ENCODE data around the gene OSGEP. TPM values are rescaled to one million over a fixed set of nuclear protein-coding genes. Genes with fewer than 3 reads are reported as not detected.

The OSGEP gene
- total and polyA plus RNA-seq, 2 of the 13 experiments (the other 11 are each of a cell fraction or from before 2014, with no cell fraction given), result 39.7 to 41.1 TPM

DNA sequence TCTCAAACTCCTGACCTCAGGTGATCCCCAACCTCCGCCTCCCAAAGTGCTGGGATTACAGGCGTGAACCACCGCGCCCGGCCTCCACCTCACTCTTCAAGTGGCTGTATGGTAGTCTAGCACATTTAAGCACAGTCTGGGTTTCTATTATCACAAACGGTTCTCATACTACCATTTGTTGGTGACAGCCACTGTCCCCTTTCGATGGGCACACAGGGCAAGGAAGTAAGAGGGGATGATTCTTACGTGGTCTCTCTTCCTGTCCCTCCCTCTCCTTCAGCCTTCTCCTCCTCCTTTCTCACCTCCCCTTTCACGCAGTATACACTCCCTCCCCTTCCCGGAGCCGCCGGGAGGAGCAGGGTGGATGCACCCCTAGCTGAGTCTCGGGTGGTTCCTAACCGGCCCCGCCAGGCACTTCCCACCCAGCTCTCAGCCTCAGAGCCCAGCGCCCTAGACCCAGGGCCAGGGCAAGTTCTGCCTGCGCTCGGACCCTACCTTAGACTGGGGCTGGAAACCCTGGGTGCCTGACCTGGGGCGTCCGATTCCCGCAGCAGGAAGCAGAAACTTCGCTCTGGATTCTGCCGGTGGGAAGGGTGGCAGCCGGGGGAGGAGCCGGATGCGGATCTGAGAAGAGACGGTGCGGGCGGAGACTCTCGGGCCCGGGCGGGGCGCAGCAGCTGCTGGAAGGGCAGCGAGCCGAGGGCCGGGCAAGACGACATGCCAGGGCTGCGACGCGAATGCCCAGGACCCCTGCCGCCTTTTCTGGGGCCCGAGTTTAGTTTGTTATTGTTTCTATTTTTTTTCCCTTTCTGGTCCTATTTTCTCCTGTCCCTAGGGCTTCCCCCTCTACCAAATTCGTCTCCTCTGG, 41.5 kb downstream of the OSGEP start, which contains the start of gene TEP1 (continued):
- TF ChIP-seq, protein P1, sequence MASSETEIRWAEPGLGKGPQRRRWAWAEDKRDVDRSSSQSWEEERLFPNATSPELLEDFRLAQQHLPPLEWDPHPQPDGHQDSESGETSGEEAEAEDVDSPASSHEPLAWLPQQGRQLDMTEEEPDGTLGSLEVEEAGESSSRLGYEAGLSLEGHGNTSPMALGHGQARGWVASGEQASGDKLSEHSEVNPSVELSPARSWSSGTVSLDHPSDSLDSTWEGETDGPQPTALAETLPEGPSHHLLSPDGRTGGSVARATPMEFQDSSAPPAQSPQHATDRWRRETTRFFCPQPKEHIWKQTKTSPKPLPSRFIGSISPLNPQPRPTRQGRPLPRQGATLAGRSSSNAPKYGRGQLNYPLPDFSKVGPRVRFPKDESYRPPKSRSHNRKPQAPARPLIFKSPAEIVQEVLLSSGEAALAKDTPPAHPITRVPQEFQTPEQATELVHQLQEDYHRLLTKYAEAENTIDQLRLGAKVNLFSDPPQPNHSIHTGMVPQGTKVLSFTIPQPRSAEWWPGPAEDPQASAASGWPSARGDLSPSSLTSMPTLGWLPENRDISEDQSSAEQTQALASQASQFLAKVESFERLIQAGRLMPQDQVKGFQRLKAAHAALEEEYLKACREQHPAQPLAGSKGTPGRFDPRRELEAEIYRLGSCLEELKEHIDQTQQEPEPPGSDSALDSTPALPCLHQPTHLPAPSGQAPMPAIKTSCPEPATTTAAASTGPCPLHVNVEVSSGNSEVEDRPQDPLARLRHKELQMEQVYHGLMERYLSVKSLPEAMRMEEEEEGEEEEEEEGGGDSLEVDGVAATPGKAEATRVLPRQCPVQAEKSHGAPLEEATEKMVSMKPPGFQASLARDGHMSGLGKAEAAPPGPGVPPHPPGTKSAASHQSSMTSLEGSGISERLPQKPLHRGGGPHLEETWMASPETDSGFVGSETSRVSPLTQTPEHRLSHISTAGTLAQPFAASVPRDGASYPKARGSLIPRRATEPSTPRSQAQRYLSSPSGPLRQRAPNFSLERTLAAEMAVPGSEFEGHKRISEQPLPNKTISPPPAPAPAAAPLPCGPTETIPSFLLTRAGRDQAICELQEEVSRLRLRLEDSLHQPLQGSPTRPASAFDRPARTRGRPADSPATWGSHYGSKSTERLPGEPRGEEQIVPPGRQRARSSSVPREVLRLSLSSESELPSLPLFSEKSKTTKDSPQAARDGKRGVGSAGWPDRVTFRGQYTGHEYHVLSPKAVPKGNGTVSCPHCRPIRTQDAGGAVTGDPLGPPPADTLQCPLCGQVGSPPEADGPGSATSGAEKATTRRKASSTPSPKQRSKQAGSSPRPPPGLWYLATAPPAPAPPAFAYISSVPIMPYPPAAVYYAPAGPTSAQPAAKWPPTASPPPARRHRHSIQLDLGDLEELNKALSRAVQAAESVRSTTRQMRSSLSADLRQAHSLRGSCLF (CRISPR knock-in tag; IDR thresholded peaks at IDR 0.05; ENCODE audit: borderline replicate concordance), result no peak
- TF ChIP-seq ZNF607 (CRISPR knock-in tag; IDR thresholded peaks at IDR 0.05; ENCODE audit: borderline replicate concordance) (peak; percentile 64; the same call in 1 of the 2 replicates), ZNF629 (CRISPR knock-in tag; conservative IDR thresholded peaks at IDR 0.05) (no peak), ZNF260 (CRISPR knock-in tag; IDR thresholded peaks at IDR 0.05; ENCODE audit: borderline replicate concordance, low read depth) (no peak), WIZ (CRISPR knock-in tag; IDR thresholded peaks at IDR 0.05) (no peak), KMT2B (CRISPR knock-in tag; IDR thresholded peaks at IDR 0.05) (peak; percentile 60), KLF11 (CRISPR knock-in tag; IDR thresholded peaks at IDR 0.05) (0 out of 2 replicates have a peak, but pooled peaks have one; percentile 22), ATRX (CRISPR knock-in tag; IDR thresholded peaks at IDR 0.05; ENCODE audit: borderline replicate concordance) (no peak), ZEB1 (IDR thresholded peaks at IDR 0.05; ENCODE audit: insufficient replicate concordance, low read depth) (no peak), NFIC (IDR thresholded peaks at IDR 0.05; ENCODE audit: low read length) (no peak), HOXA7 (CRISPR knock-in tag; IDR thresholded peaks at IDR 0.05) (no peak), SRSF1 (optimal IDR thresholded peaks at IDR 0.05; ENCODE audit: low read depth, low read length) (peak; percentile 72), ZNF619 (CRISPR knock-in tag; IDR thresholded peaks at IDR 0.05) (no peak), PHF5A (CRISPR knock-in tag; IDR thresholded peaks at IDR 0.05; ENCODE audit: low read depth, unreplicated experiment) (no peak)
- TF ChIP-seq, protein P2, sequence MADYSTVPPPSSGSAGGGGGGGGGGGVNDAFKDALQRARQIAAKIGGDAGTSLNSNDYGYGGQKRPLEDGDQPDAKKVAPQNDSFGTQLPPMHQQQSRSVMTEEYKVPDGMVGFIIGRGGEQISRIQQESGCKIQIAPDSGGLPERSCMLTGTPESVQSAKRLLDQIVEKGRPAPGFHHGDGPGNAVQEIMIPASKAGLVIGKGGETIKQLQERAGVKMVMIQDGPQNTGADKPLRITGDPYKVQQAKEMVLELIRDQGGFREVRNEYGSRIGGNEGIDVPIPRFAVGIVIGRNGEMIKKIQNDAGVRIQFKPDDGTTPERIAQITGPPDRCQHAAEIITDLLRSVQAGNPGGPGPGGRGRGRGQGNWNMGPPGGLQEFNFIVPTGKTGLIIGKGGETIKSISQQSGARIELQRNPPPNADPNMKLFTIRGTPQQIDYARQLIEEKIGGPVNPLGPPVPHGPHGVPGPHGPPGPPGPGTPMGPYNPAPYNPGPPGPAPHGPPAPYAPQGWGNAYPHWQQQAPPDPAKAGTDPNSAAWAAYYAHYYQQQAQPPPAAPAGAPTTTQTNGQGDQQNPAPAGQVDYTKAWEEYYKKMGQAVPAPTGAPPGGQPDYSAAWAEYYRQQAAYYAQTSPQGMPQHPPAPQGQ (CRISPR knock-in tag; IDR thresholded peaks at IDR 0.05; ENCODE audit: borderline replicate concordance), result no peak
- TF ChIP-seq, protein P3, sequence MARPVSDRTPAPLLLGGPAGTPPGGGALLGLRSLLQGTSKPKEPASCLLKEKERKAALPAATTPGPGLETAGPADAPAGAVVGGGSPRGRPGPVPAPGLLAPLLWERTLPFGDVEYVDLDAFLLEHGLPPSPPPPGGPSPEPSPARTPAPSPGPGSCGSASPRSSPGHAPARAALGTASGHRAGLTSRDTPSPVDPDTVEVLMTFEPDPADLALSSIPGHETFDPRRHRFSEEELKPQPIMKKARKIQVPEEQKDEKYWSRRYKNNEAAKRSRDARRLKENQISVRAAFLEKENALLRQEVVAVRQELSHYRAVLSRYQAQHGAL (CRISPR knock-in tag; IDR thresholded peaks at IDR 0.05; ENCODE audit: not compliant biosample characterization), result peak; percentile 28
- TF ChIP-seq, protein P4, sequence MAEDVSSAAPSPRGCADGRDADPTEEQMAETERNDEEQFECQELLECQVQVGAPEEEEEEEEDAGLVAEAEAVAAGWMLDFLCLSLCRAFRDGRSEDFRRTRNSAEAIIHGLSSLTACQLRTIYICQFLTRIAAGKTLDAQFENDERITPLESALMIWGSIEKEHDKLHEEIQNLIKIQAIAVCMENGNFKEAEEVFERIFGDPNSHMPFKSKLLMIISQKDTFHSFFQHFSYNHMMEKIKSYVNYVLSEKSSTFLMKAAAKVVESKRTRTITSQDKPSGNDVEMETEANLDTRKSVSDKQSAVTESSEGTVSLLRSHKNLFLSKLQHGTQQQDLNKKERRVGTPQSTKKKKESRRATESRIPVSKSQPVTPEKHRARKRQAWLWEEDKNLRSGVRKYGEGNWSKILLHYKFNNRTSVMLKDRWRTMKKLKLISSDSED (CRISPR knock-in tag; IDR thresholded peaks at IDR 0.05), result no peak
- TF ChIP-seq, protein P5, sequence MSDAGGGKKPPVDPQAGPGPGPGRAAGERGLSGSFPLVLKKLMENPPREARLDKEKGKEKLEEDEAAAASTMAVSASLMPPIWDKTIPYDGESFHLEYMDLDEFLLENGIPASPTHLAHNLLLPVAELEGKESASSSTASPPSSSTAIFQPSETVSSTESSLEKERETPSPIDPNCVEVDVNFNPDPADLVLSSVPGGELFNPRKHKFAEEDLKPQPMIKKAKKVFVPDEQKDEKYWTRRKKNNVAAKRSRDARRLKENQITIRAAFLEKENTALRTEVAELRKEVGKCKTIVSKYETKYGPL (CRISPR knock-in tag; IDR thresholded peaks at IDR 0.05), result no peak
